Hindlimb muscle (tissue), 1 donor: ENCODE measurements around the gene TSPAN11. TPM values are rescaled to one million over a fixed set of nuclear protein-coding genes. Genes with fewer than 3 reads are reported as not detected.

Source experiments
- DNase-seq: peaks from one replicate; pipeline ENCODE4 v3.0.0-alpha.2; 2013
- polyA plus RNA-seq: library from polyadenylated mRNA; unstranded; fragments of 120-200 nt; gene quantifications from one replicate; pipeline ENCODE4 v1.2.1, GENCODE V29; 2013; ENCODE audit not compliant: insufficient read length

The TSPAN11 gene
- polyA plus RNA-seq, 1 donor = 5.9 TPM

DNA sequence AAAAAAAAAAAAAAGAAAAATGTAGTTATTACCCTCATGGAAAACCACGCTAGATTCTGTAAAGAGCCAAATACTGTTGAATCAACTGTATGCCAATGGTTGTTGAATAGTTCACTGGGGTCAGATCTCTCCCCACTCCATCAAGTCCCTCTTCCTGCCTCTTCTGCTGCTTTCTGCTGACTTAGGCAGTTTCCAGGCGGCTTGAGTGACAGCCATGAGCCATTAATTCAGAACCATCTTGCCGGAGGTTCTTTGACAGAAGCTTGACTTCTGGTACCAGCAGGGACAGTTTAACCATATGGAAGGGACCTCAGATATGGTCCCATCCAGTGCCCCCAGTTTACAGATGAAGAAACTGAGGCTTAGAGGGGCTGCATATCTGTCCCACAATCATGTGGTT, 34.5 kb downstream of the TSPAN11 start:
- no peak for DNase-seq

GRCh38 chr12:30962047-30962446, 35.5 kb downstream of the TSPAN11 start:
- no peak for DNase-seq

DNA sequence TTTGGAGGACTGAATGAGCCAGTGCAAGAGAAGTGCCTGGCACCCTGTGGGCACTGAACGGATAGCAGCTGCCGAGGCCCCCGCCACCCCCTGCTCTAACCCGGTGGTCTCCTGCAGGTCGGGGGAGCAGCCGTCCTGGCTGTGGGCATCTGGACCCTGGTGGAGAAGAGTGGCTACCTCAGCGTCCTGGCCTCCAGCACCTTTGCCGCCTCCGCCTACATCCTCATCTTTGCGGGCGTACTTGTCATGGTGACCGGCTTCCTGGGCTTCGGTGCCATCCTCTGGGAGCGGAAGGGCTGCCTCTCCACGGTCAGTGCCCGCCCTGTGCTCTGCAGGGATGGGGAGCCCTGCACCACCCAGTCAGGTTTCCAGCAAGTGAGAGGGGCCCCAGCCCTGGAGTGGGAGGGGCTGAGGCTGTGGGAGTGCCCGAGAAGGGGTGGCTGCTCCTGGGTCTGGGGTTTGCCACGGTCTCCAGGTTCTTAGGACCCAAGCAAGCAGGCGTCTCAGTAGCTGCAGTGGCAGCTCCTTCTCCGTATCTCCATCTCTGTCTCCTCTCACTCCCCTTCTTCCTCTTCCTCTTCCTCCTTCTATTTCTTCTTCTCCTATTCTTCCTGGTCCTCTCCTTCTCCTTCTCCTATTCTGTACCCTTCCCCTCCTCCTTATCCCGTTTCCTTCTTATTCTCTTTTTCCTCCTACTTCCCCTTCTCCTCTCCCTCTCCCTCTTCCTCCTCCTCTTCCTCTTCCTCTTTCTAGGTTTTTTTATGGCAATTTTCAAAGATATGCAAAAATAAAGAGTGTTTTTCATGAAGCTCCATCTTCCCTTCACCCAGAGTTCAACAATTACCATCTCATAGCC, 37.4 kb downstream of the TSPAN11 start:
- DNase-seq = no peak

GRCh38 chr12:30964896-30965612, 38.5 kb downstream of the TSPAN11 start:
- no peak for DNase-seq

DNA sequence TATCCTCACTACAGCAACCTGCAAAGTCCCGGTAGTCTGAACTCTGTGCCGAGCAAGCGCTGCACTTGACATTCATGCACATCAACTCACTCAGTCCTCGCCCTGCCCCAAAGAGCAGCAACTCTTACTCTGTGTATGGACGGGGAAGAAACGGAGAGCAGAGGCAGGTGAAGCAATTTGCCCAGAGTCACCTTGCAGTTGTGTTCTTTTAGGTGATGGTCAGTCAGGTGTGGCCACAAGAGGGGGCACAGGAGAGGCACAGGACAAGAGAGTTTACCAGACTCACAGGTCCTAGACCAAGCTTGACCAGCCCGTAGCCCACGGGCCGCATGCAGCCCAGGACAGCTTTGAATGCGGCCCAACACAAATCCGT, 39.1 kb downstream of the TSPAN11 start:
- DNase-seq = no peak

DNA sequence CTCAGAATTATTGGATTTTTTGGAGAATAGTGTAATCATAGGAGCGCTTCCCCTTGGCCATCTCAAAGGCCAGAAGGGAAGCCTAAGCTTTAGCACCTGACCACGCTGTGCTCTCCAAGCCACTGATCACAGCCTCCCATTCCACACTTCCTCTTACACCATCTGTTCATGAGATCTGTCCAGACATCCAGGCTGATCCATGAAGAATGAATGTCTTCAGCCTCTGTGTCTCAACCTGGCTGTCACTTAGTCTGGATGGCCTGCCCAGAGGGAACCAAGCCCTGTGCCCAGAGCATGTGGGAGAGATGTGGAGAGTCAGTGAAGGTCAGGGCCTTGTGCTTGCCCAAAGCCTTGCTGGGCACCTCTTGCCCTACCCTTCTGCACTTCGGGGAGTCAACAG, 40.5 kb downstream of the TSPAN11 start:
- DNase-seq = no peak

DNA sequence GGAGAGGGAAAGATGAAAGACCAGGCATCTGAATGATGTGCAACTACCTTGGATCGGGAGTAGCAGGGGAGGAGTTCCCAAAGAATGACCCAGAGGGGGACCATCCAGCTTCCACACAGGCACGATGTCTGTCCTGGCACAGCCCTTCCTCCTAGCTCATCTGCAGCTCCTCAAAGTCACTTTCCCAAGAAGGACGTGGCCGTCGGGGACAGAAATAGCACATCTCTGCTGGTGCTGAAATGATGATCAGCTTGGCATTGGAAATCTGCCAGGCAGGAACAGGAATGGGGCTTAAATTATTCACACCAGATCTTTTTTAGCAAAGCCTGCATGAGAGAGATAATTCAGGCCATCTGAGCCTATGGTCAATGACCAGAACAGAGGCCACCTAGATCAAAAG, 41.7 kb downstream of the TSPAN11 start:
- no peak for DNase-seq

- DNase-seq = no peak
Observed at GRCh38 chr12:30969006-30969405, 42.5 kb downstream of the TSPAN11 start.

DNA sequence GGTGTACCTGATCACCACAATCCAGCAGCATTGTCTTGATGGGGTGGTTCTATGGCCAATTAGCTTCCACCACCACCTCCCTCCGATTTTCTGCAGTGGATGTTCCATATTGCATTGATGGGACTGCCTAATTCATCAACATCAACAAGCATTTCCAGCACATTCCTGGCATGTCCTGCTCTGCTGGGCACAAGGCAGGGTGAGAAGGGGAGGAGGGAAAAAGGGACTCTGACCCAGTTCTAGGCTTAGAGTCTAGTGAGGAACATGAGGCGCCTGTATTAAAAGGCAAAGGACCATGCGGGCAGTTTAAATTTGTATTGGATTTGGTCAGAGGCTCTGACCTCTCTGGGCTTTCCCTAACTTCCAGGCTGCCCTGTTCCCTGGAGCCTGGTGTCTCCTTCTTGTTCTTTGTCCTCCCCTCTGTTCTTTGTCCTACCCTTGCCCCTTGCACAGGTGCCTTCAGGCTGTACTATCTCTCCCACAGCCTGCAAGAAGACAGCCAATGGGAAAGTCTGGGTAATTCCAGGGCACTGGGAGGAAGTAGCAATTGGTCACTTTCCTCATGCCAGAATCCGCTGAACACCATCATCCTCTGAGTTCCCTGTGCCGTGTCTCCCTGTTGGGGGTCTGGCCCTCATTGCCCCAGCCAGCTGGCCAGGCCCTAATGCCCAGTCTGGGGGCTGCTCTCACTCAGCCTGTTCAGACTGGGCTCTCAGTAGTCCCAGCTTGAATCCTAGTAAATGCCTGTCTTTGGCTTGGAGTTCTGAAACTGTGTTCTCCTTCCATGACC, 43.3 kb downstream of the TSPAN11 start:
- DNase-seq = no peak

DNA sequence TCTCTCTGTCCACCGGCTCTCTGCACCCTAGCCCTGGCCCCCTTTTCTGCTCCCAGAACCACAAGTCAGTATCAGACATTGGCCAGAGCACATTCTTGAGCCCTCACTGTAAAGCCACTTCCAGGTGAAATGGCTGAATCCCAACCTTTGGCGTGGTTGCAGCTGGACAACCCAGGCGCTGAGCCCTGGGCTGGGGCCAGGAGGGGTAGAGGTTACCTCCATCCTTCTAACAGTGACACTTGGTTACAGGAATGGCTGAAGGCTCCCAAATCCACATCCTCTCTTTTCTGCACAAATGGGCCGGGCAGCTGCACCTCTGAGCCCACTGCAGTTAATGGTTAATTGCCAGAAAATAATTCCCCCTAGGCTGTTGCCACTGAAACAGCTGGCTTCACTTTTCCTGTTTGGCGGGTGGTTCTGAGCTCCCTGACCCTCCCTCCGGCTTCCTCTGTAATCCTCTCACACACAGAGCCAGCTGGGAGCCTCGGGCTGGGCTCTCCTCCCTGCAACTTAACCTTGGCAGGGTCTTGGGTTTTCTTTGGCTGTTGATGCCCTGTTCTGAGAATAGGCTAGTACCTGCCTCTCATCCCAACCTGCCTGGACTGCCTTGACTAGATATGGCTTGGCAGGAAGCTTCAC, 44.1 kb downstream of the TSPAN11 start:
- DNase-seq = no peak

GRCh38 chr12:30972035-30972434, 45.5 kb downstream of the TSPAN11 start:
- no peak for DNase-seq

DNA sequence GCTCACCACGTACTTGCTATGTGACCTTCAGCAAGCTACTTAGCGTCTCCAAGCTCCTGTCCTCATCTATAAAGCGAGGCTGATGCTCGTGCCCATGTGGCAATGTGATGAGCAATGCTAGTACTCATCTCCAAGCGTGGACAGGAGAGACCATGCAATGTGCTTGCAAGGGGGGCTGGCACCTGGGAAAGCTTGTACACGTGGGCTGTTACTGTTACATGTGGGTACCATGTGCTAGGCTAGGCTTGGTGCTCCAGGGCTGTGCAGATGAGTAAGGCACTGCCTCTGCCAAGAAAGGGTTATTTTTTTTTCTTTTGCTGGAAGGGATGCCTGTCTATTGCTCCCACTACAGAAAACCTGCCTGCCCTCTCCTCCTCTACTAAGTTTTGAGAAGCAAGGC, 46.6 kb downstream of the TSPAN11 start:
- DNase-seq = no peak

GRCh38 chr12:30973830-30974229, 47.3 kb downstream of the TSPAN11 start:
- DNase-seq = no peak

DNA sequence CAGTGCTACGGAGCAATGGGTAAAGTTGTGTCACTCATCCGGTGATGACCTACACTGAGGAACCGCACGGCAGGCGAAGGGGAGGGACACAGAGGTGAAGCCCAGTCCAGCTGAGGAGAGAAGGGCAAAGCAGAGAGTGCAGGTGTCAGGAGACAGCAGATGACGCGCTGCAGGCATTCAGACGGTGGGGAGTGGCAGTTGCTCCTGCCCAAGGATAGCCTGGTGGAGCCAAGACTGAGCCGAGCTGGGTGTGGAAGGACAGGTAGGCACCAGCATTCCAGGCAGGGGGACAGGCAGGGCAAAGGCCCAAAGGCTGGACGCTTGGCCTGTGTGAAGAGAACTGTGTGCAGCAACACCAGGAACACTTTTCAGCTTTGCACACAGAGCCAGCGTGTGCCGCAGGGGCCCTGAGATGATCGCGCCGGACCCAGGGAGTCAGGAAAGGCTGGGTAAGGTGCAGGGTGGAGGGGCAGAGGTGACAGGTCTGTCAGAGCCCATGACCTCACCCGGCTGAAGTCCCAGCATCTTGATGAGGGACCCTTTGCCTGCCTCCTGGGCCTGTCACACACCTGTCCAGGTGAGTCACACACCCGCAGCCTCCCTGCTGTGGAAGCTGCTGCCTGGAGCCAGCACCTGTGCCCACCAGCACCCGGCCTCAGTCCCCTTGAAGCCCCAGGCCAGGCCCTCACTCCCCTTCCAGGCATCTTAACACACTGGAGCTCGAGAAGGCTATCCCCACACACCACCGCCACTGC, 48.4 kb downstream of the TSPAN11 start:
- DNase-seq = no peak

- no peak for DNase-seq
Observed at GRCh38 chr12:30975581-30975980, 49.0 kb downstream of the TSPAN11 start.

DNA sequence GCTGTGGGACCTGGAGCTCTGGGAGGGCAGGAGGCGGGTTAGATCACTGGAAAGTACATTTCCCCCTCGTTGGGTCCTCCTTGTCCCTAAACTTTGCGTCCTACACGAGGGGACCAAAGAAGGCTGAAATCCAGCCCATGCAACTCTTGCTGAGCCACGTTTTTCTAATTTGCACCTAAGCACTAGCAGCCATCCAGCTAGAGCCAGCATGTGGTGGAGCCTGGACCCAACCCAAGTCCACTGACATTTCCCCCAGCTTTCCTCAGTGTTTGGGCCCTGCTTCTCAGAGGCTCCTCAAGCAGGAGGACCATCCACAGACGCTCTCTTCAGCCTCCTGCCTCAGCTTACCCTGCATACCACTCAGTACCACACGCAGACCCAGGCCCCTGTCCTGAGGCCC, 49.7 kb downstream of the TSPAN11 start:
- no peak for DNase-seq

DNA sequence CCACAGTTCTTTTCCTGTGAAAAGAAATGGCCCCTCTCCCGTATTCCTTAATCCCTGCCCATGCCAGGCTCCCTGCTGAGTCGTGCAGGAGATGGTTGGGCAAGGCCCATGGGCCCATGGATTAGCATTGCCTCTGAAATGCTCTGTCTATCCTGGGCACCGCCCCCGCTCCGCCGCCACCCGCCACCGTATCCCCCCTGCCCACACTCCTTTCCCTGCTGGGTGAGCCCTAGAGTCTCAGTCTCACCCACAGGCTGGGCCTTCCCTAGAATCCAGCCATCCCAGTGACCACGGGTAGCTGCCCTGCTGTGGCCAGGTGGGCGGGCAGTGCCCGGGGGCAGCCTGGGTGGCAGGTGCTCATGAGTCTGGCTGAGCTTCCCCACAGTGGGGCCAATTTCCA, 50.6 kb downstream of the TSPAN11 start:
- DNase-seq = no peak

GRCh38 chr12:30977537-30978349, 51.2 kb downstream of the TSPAN11 start:
- DNase-seq = no peak

- peak; percentile 72 for DNase-seq
Observed at GRCh38 chr12:30978639-30979038, 52.1 kb downstream of the TSPAN11 start.

GRCh38 chr12:30979371-30980259, 53.1 kb downstream of the TSPAN11 start:
- no peak for DNase-seq
